GM08714 (cell line): ENCODE data around the gene NHERF2.

Experiments used
- H3K4me3 ChIP-seq: fragments of 200-500 bp; sonication (Bioruptor generic); 2 replicates; pipeline ENCODE4 v1.5.1; 2014; ENCODE audit warnings: mild to moderate bottlenecking, low read length, inconsistent platforms
- ZNF274 ChIP-seq: IDR thresholded peaks from 2 replicates; pipeline ENCODE4 v1.6.1; 2012; ENCODE audit warnings: mild to moderate bottlenecking, low read depth, low read length

The NHERF2 gene

GRCh38 chr16:2026461-2027023 is at the start of gene NHERF2:
NHERF2 (plus strand) TSS chr16:2026902; CDS start chr16:2027006, 104 bp downstream.
- no peak within 1 kb of the TSS; the same call in 1 of the 2 replicates for H3K4me3 ChIP-seq
- no peak for TF ChIP-seq ZNF274

GRCh38 chr16:1976951-1977874 is 49.5 kb upstream of the NHERF2 start:
- H3K4me3 ChIP-seq, result no peak overlapping the region
- TF ChIP-seq ZNF274, result no peak

GRCh38 chr16:1977875-1978268 is 48.8 kb upstream of the NHERF2 start:
- TF ChIP-seq ZNF274, result no peak

GRCh38 chr16:1978476-1979120 is 48.1 kb upstream of the NHERF2 start:
- TF ChIP-seq ZNF274, result no peak
- H3K4me3 ChIP-seq, result no peak overlapping the region

More at GRCh38 chr16:1977875-1978268, 48.8 kb upstream of the NHERF2 start:
- H3K4me3 ChIP-seq, result no peak overlapping the region

GRCh38 chr16:1979271-1980029 is 47.3 kb upstream of the NHERF2 start:
- H3K4me3 ChIP-seq, result no peak overlapping the region
- TF ChIP-seq ZNF274, result no peak

- no peak for TF ChIP-seq ZNF274
- H3K4me3 ChIP-seq, result no peak overlapping the region
Observed at GRCh38 chr16:1980030-1980769, 46.5 kb upstream of the NHERF2 start.

- no peak for TF ChIP-seq ZNF274
- H3K4me3 ChIP-seq, result no peak overlapping the region
Observed at GRCh38 chr16:1980770-1981087, 46.0 kb upstream of the NHERF2 start.

GRCh38 chr16:1981398-1981836 is 45.3 kb upstream of the NHERF2 start, which contains the start of gene NOXO1:
NOXO1 (minus strand) TSS chr16:1981469; CDS start chr16:1981179, 290 bp downstream.
- no peak within 1 kb of the TSS for H3K4me3 ChIP-seq
- no peak for TF ChIP-seq ZNF274

- no peak for TF ChIP-seq ZNF274
- no peak overlapping the region for H3K4me3 ChIP-seq
Observed at GRCh38 chr16:1982013-1982433, 44.7 kb upstream of the NHERF2 start.

- TF ChIP-seq ZNF274, result no peak
- H3K4me3 ChIP-seq, result peak overlapping the region; percentile 88; the same call in 1 of the 2 replicates
Observed at GRCh38 chr16:1982991-1983543, 43.6 kb upstream of the NHERF2 start.

- no peak for TF ChIP-seq ZNF274
- H3K4me3 ChIP-seq, result peak within 1 kb of the TSS; percentile 88
Observed at GRCh38 chr16:1983544-1984346, 43.0 kb upstream of the NHERF2 start, which contains the start of gene GFER. GFER (plus strand) TSS chr16:1984193; CDS start chr16:1984219, 26 bp downstream.

GRCh38 chr16:1984347-1985225 is 42.1 kb upstream of the NHERF2 start:
- TF ChIP-seq ZNF274, result no peak
- H3K4me3 ChIP-seq, result peak overlapping the region; percentile 88
